NCI-H1436 treated with DMSO at 0.1 percent for 48 hours (cell line): ENCODE data around the gene TTC28.
"Not testable (repeated sequence)": the region's sequence is repeated elsewhere in the genome, so short reads cannot be mapped to it uniquely, and the experiment has no call there.

Source experiments
- DNase-seq: peaks from one replicate; lab custom pipeline; 2025; lab: John Stamatoyannopoulos, UW

The TTC28 gene

GRCh38 chr22:28229566-28230485 is 449.8 kb downstream of the TTC28 start:
- DNase-seq = no peak

- no peak for DNase-seq
Measured at GRCh38 chr22:28223826-28224225, 455.8 kb downstream of the TTC28 start.

GRCh38 chr22:28222976-28223745 is 456.5 kb downstream of the TTC28 start:
- DNase-seq = no peak

- no peak for DNase-seq
Measured at GRCh38 chr22:28222571-28222970, 457.1 kb downstream of the TTC28 start.

- DNase-seq = no peak
Measured at GRCh38 chr22:28222052-28222451, 457.6 kb downstream of the TTC28 start.

- DNase-seq = no peak
Measured at GRCh38 chr22:28220626-28221363, 458.8 kb downstream of the TTC28 start.

- no peak for DNase-seq
Measured at GRCh38 chr22:28217277-28217676, 462.4 kb downstream of the TTC28 start.

GRCh38 chr22:28214750-28215149 is 464.9 kb downstream of the TTC28 start:
- DNase-seq = not testable (repeated sequence)

- not testable (repeated sequence) for DNase-seq
Measured at GRCh38 chr22:28209457-28209856, 470.2 kb downstream of the TTC28 start.

- DNase-seq = no peak
Measured at GRCh38 chr22:28208787-28209186, 470.9 kb downstream of the TTC28 start.

GRCh38 chr22:28208036-28208435 is 471.6 kb downstream of the TTC28 start:
- no peak for DNase-seq

GRCh38 chr22:28207281-28208030 is 472.2 kb downstream of the TTC28 start:
- no peak for DNase-seq

GRCh38 chr22:28205926-28206325 is 473.7 kb downstream of the TTC28 start:
- no peak for DNase-seq

- no peak for DNase-seq
Measured at GRCh38 chr22:28204382-28204781, 475.3 kb downstream of the TTC28 start.

- no peak for DNase-seq
Measured at GRCh38 chr22:28203286-28203685, 476.4 kb downstream of the TTC28 start.

- DNase-seq = no peak
Measured at GRCh38 chr22:28198692-28199091, 480.9 kb downstream of the TTC28 start.

GRCh38 chr22:28191571-28191970 is 488.1 kb downstream of the TTC28 start:
- not testable (repeated sequence) for DNase-seq

GRCh38 chr22:28188178-28188879 is 491.3 kb downstream of the TTC28 start:
- no peak for DNase-seq

- DNase-seq = no peak
Measured at GRCh38 chr22:28187612-28188011, 492.0 kb downstream of the TTC28 start.

- no peak for DNase-seq
Measured at GRCh38 chr22:28186641-28187040, 493.0 kb downstream of the TTC28 start.

- no peak for DNase-seq
Measured at GRCh38 chr22:28185130-28185529, 494.5 kb downstream of the TTC28 start.
